Psoas muscle (tissue), 8 donors: ENCODE data around the gene NLRC5. TPM values are rescaled to one million over a fixed set of nuclear protein-coding genes. Genes with fewer than 3 reads are reported as not detected.
"Not testable (repeated sequence)": the region's sequence is repeated elsewhere in the genome, so short reads cannot be mapped to it uniquely, and the experiment has no call there.

ENCODE experiments used
- ATAC-seq, 4 donors: fragments of 200-7000 bp; cut with Tn5 transposase; one replicate each; pipeline ENCODE4 v1.9.1; 2020; ENCODE audit warnings: moderate library complexity in 3 of 4, mild to moderate bottlenecking in 2 of 4
- DNase-seq, 2 donors: peaks; one replicate each; pipeline ENCODE4 v3.0.0-alpha.2; 2020
- H3K27ac ChIP-seq: fragments of 200-600 bp; one replicate; pipeline ENCODE4 v1.8.0; 2022
- H3K27me3 ChIP-seq, 3 donors: fragments of 200-600 bp in 1 of 3; one replicate each; pipeline versions ENCODE4 v1.6.1 to v1.8.0; 2013 to 2022; ENCODE audit warnings: low read length in 2 of 3, mild to moderate bottlenecking in 2 of 3, moderate library complexity in 1 of 3; ENCODE audit not compliant: insufficient read depth in 3 of 3
- H3K36me3 ChIP-seq, 2 donors: fragments of 200-600 bp in 1 of 2; one replicate each; pipeline versions ENCODE4 v1.6.1 to v1.8.0; 2013 to 2022; ENCODE audit warnings: low read depth in 1 of 2, mild to moderate bottlenecking in 1 of 2, moderate library complexity in 1 of 2; ENCODE audit not compliant: insufficient read depth in 1 of 2
- H3K4me1 ChIP-seq: fragments of 200-600 bp; one replicate; pipeline ENCODE4 v1.8.0; 2022
- H3K4me3 ChIP-seq: fragments of 200-600 bp; one replicate; pipeline ENCODE4 v1.8.0; 2022; ENCODE audit warnings: mild to moderate bottlenecking
- H3K9me3 ChIP-seq: fragments of 200-600 bp; one replicate; pipeline ENCODE4 v1.8.0; 2022
- WGBS, 3 donors: extraction: QIAGEN DNeasy Blood & Tissue Kit; methylation state at CpG; one replicate each; pipeline versions ENCODE4 v1.1.6 to v1.1.7; 2013; 5-methylcytosine and 5-hydroxymethylcytosine counted together
- intact Hi-C, 2 donors: fragments of 100-400 bp; cut with DNase I; formaldehyde crosslinking; loops; one replicate each; pipeline versions ENCODE4 v1.11.0 to v1.14.2; 2022
- polyA plus RNA-seq, 3 donors: library from polyadenylated mRNA; stranded (reverse); fragments of 200-250 nt; gene quantifications; one replicate each; pipeline ENCODE4 v1.2.3, GENCODE V29; 2013
- total RNA-seq, 4 donors: library from RNA; stranded (reverse); fragmentation: NEBNext Ultra II Directional in 2 of 4; extraction: Animal tissue kit (Norgen Biotek cat#: 25700) in 2 of 4; gene quantifications; one replicate each; pipeline versions ENCODE4 v1.2.1 to v1.2.4, GENCODE V29; 2021 to 2023
- TF ChIP-seq, protein P1 (sequence below): fragments of 200-600 bp; IDR thresholded peaks from one replicate; pipeline ENCODE4 v1.8.0; 2022; ENCODE audit warnings: antibody characterized with exemption
- donor health status: healthy with polysubstance abuse.
- donor health status: DM: no; HTN: no; CAD: no; lungs with moderate emphysema.
- donor health status: Bipolar disorder and iron deficiency.
- donor health status: healthy.
- donor health status: DM: yes; HTN: yes; CAD: no.
- donor health status: DM: no; HTN: no; CAD: no.
- donor health status: DM: no; HTN: no; CAD: no.
- donor health status: DM: yes; HTN: yes; CAD: no.

NLRC5 gene
- total and polyA plus RNA-seq, 7 donors: 2.3 to 13.6 (median 6.4) TPM

GRCh38 chr16:57003439-57004386, 14.4 kb downstream of the NLRC5 start:
- no peaks in the 10 kb centered on the region for H3K4me1 ChIP-seq
- DNase-seq (no peak), ATAC-seq (no peak)
- TF ChIP-seq, protein P1, sequence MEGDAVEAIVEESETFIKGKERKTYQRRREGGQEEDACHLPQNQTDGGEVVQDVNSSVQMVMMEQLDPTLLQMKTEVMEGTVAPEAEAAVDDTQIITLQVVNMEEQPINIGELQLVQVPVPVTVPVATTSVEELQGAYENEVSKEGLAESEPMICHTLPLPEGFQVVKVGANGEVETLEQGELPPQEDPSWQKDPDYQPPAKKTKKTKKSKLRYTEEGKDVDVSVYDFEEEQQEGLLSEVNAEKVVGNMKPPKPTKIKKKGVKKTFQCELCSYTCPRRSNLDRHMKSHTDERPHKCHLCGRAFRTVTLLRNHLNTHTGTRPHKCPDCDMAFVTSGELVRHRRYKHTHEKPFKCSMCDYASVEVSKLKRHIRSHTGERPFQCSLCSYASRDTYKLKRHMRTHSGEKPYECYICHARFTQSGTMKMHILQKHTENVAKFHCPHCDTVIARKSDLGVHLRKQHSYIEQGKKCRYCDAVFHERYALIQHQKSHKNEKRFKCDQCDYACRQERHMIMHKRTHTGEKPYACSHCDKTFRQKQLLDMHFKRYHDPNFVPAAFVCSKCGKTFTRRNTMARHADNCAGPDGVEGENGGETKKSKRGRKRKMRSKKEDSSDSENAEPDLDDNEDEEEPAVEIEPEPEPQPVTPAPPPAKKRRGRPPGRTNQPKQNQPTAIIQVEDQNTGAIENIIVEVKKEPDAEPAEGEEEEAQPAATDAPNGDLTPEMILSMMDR: no peak
- no peak overlapping the region for H3K27ac ChIP-seq
- H3K4me3 ChIP-seq: no peak overlapping the region
- WGBS, 3 donors: 80 to 86% (median 85%) methylated on average over 22 of the region's 22 CpGs
- H3K36me3 ChIP-seq: no peaks in the 10 kb centered on the region
- H3K9me3 ChIP-seq: no peaks in the 10 kb centered on the region
- no peaks in the 10 kb centered on the region for H3K27me3 ChIP-seq
- intact Hi-C loops: no loop called here

- Histone ChIP-seq H3K4me3 (no peak overlapping the region), H3K27ac (no peak overlapping the region), H3K27me3 (no peaks in the 10 kb centered on the region), H3K9me3 (no peaks in the 10 kb centered on the region), H3K4me1 (no peaks in the 10 kb centered on the region), H3K36me3 (no peaks in the 10 kb centered on the region)
- TF ChIP-seq, protein P1: no peak
- intact Hi-C loops: no loop called here
- WGBS, 3 donors: 71 to 77% (median 75%) methylated on average over 15 of the region's 15 CpGs
- ATAC-seq (no peak), DNase-seq (no peak)
These were observed 15.3 kb downstream of the NLRC5 start for GRCh38 chr16:57004387-57005250.

DNA sequence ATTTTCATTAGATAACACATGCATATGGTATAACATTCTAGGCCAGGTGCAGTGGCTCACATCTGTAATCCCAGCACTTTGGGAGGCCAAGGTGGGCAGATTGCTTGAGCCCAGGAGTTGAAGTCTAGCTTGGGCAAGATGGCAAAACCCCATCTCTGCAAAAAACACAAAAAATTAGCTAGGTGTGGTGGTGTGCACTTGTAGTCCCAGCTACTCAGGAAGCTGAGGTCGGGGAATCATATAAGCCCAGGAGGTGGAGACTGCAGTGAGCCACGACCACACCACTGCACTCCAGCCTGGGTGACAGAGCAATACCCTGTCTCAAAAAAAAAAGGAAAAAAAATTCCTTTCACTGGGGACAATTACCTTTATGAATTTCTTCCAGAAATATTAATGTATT, 16.2 kb downstream of the NLRC5 start:
- H3K4me3 ChIP-seq, H3K9me3 ChIP-seq, H3K4me1 ChIP-seq, ATAC-seq, DNase-seq, intact Hi-C loops, H3K36me3 ChIP-seq, H3K27me3 ChIP-seq, H3K27ac ChIP-seq: not testable (repeated sequence)
- 63 to 78% (median 71%) methylated on average over 2 of the region's 2 CpGs for WGBS, 3 donors

DNA sequence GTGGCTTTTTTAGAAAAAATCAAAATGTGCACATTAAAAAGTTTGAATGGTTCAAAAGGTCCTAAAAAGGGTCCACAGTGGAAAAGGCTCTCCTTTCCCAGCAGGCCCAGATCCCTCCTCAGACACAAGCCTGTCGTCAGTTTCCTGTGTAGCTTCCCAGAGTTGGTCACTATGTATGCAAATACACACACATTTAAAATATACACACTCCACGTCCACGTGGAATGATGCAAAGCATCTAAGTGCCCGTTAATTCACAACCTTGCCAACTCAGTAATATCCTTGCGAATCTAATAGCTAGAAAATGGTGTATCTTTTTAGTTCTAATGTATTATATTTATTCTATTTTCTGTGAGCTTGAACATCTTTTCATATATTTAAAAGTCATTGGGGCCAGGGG, 17.7 kb downstream of the NLRC5 start:
- DNase-seq: no peak
- intact Hi-C loops: no loop called here
- TF ChIP-seq, protein P1: no peak
- WGBS, 3 donors: 69 to 82% (median 79%) methylated on average over 5 of the region's 5 CpGs
- H3K9me3 ChIP-seq: no peaks in the 10 kb centered on the region
- no peaks in the 10 kb centered on the region for H3K4me1 ChIP-seq
- no peak overlapping the region for H3K27ac ChIP-seq
- ATAC-seq: no peak
- H3K36me3 ChIP-seq: no peaks in the 10 kb centered on the region
- H3K27me3 ChIP-seq: no peaks in the 10 kb centered on the region
- no peak overlapping the region for H3K4me3 ChIP-seq

DNA sequence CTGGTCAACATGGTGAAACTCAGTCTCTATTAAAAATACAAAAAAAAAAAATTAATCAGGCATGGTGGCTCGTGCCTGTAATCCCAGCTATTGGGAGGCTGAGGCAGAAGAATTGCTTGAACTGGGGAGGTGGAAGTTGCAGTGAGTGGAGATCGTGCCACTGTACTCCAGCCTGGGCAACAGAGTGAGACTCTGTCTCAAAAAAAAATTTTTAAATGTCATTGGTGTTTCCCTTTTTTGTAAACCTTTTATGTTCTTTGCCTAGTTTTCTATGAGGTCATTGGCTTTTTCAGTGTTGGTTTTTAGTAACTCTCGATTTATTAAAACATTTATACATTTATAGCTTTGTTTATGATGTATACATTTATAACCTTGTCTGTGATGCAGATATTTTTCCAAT, 18.2 kb downstream of the NLRC5 start:
- Histone ChIP-seq H3K36me3 (no peaks in the 10 kb centered on the region), H3K4me1 (no peaks in the 10 kb centered on the region), H3K9me3 (no peaks in the 10 kb centered on the region), H3K4me3 (no peak overlapping the region), H3K27ac (no peak overlapping the region), H3K27me3 (no peaks in the 10 kb centered on the region)
- no peak for DNase-seq
- no peak for ATAC-seq
- TF ChIP-seq, protein P1: no peak
- 84 to 94% (median 86%) methylated on average over 3 of the region's 3 CpGs for WGBS, 3 donors
- intact Hi-C loops: no loop called here
